ENCODE data around the gene GRAMD1B.

GRAMD1B gene

DNA sequence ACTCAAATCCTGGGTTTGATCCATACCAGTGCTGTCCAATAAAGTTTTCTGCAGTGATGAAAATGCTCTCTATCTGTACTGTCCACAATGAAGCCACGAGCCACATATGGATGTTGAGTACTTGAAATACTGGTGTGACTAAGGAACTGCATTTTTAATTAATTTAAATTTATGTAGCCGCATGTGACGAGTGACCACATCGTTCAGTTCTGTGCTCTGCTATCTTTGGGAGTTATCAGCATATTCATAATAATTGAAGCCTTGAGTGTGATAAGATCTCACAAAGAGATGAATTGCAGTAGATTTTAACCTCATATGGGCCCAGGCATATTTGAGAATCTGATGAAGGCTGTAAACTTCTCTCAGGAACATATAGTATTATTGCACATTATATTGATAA is 40.8 kb downstream of the GRAMD1B start:
- DNase-seq (ENCODE audit: extremely low spot score, insufficient read length, low read depth) (no peak), FAIRE-seq (no peak)

- FAIRE-seq, result no peak
- no peak for DNase-seq (ENCODE audit: extremely low spot score, insufficient read length, low read depth)
Measured at GRCh38 chr11:123472236-123472935, 42.3 kb downstream of the GRAMD1B start.

- no peak for FAIRE-seq
- DNase-seq (ENCODE audit: extremely low spot score, insufficient read length, low read depth), result no peak
Measured at GRCh38 chr11:123473941-123474677, 44.0 kb downstream of the GRAMD1B start.

DNA sequence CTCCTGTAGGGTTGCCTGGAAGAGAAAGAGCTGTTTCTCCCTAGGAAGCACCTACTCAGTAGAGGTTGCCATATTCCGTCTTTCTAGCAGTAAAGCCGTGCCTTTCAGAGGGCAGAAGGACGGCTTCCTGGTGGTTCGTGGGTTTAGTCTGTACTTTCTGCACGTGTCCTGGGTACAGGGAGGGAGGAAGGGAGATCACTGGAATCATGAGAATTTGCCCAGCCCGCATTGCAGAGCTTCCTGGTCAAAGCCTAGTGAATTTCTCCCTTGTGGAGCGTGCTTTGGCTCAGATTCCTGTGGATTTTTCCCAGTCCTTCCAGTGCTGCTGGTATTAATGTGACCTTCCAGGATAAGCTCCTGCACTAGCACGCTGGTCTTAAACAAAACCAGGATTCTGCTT is 44.9 kb downstream of the GRAMD1B start:
- no peak for FAIRE-seq

DNA sequence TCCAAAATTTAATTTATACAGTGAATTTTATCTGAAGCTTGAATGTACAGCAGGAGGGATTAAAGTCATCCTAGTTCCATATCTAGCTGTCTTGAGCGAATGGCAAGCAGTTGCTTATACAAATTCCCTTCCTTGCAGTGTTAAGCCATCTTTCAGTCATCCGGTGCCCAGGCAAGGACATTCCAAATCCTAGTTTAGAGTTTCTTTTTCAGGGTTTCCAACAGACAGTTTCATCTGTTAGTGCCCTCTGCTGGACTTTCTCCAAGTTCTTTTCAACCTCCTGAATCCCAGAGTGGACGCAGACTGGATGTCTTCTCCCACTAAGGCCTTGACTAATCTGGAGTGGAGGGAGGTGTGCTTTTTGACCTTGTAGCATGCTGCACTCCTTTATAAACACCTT is 45.4 kb downstream of the GRAMD1B start:
- no peak for FAIRE-seq
- DNase-seq (ENCODE audit: extremely low spot score, insufficient read length, low read depth), result no peak

More for the DNA sequence above, 44.9 kb downstream of the GRAMD1B start:
- no peak for DNase-seq (ENCODE audit: extremely low spot score, insufficient read length, low read depth)

DNA sequence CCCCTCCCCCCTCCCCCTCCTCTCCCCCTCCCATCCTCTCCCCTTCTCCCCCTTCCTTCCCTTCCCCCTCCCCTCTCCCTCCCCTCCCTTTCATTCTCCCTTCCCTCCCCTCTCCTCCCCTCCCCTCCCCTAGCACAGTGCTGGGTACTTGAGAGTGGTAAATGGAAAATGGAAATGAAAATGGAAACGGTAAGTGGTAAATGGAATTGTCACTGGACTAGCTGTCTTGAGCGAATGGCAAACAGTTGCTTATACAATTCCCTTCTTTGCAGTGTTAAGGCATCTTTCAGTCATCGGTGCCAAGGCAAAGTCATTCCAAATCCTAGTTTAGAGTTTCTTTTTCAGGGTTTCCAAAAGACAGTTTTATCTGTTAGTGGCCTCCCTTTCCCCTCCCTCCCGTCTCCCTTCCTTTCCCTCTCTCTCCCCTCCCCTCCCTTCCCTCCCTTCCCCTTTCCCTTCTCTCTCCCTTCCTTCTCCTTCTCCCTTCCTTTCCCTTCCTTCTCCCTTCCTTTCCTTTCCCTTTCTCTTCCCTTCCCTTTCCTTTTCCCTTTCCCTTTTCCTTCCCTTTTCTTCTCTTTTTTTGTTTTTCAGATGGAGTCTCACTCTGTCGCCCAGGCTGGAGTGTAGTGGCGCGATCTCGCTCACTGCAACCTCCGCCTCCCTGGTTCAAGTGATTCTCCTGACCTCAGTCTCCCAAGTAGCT is 47.3 kb downstream of the GRAMD1B start:
- DNase-seq (ENCODE audit: extremely low spot score, insufficient read length, low read depth) (no peak), FAIRE-seq (no peak)

- DNase-seq (ENCODE audit: extremely low spot score, insufficient read length, low read depth) (no peak), FAIRE-seq (peak; percentile 89)
Measured at GRCh38 chr11:123478352-123478987, 48.4 kb downstream of the GRAMD1B start.

DNA sequence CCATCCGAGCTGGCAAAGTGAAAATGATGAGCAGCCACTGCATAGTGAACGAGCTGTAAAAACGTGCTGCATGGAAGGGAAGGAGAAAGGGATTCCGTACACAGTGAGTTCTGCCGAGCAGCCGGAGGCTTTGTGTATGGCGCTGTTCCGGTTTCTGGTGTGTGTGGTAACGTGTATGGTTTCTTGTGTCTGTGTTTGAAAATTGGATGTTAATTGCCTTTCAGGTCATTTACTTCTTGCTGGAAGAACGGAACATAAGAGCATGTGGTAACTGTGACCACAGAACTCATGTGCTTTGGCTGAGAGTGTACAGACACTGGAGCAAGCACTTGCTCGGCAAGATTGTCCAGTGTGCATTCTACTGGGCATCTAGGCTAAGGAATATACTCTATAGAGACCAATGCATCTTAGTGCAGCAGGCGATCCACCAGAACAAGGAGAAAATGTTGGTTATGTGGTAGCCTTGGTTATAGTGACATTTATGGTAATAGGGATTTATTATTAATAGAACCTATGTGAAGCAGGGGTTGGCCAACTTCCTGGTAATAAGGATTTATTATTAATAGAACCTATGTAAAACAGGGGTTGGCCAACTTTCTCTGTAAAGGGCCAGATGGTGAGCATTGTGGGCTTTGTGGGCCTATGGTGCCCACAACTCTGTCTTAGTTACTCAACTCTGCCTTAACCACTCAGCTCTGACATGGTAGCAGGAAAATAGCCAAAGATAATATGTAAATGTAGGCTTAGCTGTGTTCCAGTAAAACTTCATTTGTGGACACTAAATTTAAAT is 49.2 kb downstream of the GRAMD1B start:
- DNase-seq (ENCODE audit: extremely low spot score, insufficient read length, low read depth) (no peak), FAIRE-seq (peak; percentile 89)

DNA sequence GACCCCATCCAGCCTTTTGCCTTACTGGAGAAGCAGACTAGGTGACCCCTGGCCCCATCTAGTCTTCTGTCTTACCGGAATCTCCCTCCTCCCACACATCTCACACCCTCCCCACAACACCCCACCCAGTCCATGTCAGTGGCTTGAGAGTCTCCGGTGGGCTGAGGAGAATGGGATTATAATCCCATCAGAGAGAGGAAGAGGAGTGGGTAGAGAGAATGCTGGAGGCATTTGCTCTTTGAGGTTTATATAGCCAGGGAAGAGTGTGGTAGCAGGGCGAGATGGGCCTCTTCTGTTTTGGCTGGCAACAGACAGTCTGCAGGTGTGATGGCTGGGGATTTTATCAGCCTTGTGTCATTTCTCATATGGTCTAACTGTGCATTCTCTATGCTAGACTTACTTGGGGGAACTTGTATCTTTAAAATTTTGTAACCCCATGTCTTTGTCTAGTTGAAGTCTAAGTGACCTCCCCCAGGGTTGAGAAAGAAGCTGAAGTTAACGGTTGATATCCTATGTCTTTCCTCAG is 50.3 kb downstream of the GRAMD1B start:
- peak; percentile 50 for FAIRE-seq

GRCh38 chr11:123480882-123481281 is 50.8 kb downstream of the GRAMD1B start:
- FAIRE-seq (no peak), DNase-seq (ENCODE audit: extremely low spot score, insufficient read length, low read depth) (no peak)

More for the DNA sequence above, 50.3 kb downstream of the GRAMD1B start:
- DNase-seq (ENCODE audit: extremely low spot score, insufficient read length, low read depth), result no peak

DNA sequence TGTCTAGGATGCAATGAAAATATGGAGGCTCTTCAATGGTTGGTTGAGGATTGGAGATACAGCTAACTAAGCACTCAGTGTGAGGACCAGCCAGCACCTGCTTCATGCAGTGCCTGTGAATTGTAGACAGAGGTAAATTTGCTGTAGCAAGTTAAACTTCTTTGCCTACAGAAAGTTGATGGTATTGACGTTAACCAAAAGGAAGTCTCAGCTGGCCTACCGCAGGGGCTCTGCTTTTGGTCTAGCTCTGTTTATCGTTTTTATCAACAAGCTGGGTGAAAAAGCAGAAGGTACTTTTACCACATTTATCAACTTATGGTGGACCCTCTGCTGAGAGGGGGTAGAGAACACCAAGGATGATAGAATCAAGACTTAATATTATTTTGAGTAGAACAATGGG is 51.6 kb downstream of the GRAMD1B start:
- FAIRE-seq (no peak), DNase-seq (ENCODE audit: extremely low spot score, insufficient read length, low read depth) (no peak)

DNA sequence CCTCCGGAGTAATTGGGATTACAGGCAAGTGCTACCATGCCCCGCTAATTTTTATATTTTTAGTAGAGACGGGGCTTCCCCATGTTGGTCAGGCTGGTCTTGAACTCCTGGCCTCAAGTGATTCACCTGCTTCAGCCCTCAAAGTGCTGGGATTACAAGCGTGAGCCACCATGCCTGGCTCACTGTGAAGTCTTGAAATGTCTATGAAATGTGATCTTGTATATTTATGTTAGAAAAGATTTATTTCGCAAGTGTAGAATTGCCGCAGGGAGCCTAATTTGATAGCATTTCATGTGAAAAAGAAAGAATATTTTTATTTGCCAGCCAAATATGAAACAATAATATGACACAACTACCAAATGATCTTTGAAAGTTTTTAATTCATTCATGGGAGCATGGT is 52.1 kb downstream of the GRAMD1B start:
- DNase-seq (ENCODE audit: extremely low spot score, insufficient read length, low read depth) (no peak), FAIRE-seq (no peak)

DNA sequence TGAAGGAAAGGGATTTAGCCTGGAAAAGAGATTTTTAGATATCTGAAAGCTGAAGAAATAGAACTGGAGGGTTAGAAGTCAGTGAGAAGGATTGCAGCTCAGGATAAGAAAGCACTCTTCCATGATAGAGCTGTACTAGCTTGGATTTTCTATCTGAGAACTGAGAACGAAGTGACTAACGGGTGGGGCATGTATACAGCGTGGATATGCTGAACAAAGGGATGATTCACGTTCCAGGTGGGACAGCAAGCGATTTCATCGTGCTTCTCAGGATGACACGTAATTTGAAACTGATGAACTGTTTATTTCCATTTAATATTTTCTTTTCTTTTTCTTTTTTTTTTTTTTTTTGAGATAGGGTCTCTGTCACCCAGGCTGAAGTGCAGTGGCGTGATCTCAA is 53.0 kb downstream of the GRAMD1B start:
- DNase-seq (ENCODE audit: extremely low spot score, insufficient read length, low read depth) (no peak), FAIRE-seq (no peak)

- FAIRE-seq (no peak), DNase-seq (ENCODE audit: extremely low spot score, insufficient read length, low read depth) (no peak)
Measured at GRCh38 chr11:123483466-123483865, 53.4 kb downstream of the GRAMD1B start.

DNA sequence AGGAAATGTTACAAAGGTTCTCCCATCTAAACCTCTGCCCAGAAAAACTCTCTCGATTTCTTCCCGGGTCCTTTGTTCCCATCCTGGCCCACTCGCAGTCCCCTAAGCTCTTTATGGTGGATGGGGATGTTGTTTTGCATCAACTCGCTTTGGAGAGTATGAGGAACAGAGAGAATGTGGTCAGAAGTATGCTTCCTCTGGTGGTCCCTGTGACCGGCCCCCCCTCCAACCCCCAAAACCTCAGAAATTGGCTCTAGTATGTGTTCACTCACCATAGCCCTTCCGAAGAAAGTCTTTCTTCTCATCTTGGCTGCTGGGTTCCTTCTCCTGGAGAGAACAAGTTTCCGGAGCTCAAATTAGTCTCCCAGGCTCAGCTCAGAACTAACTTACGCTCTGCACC is 54.4 kb downstream of the GRAMD1B start:
- DNase-seq (ENCODE audit: extremely low spot score, insufficient read length, low read depth) (no peak), FAIRE-seq (no peak)

GRCh38 chr11:123487157-123487744 is 57.2 kb downstream of the GRAMD1B start:
- no peak for DNase-seq (ENCODE audit: extremely low spot score, insufficient read length, low read depth)
- FAIRE-seq, result no peak

GRCh38 chr11:123490527-123490926 is 60.5 kb downstream of the GRAMD1B start:
- FAIRE-seq (no peak), DNase-seq (ENCODE audit: extremely low spot score, insufficient read length, low read depth) (no peak)

GRCh38 chr11:123491241-123491640 is 61.2 kb downstream of the GRAMD1B start:
- no peak for DNase-seq (ENCODE audit: extremely low spot score, insufficient read length, low read depth)
- FAIRE-seq, result no peak

GRCh38 chr11:123493349-123494063 is 63.4 kb downstream of the GRAMD1B start:
- FAIRE-seq (no peak), DNase-seq (ENCODE audit: extremely low spot score, insufficient read length, low read depth) (no peak)
